Nephron (organoid): ENCODE measurements around the gene CREBL2.

Source experiments
- H3K27ac Mint-ChIP-seq, 3 experiments: 2 replicates each; pipeline ENCODE4 v1.8.0; 2020; ENCODE audit warnings: mixed read lengths in 3 of 3, mild to moderate bottlenecking in 2 of 3, moderate library complexity in 1 of 3
- H3K27me3 Mint-ChIP-seq: 2 replicates; pipeline ENCODE4 v1.8.0; 2021; ENCODE audit warnings: low read depth, mild to moderate bottlenecking, moderate library complexity, mixed read lengths
- H3K36me3 Mint-ChIP-seq: 2 replicates; pipeline ENCODE4 v1.8.0; 2020; ENCODE audit warnings: low read depth, mixed read lengths
- H3K4me1 Mint-ChIP-seq: 2 replicates; pipeline ENCODE4 v1.8.0; 2020; ENCODE audit warnings: mixed read lengths
- H3K4me3 Mint-ChIP-seq, 3 experiments: 2 replicates each; pipeline ENCODE4 v1.8.0; 2020; ENCODE audit warnings: mild to moderate bottlenecking in 3 of 3, mixed read lengths in 3 of 3, moderate library complexity in 2 of 3
- H3K9me3 Mint-ChIP-seq: 2 replicates; pipeline ENCODE4 v1.8.0; 2020; ENCODE audit warnings: mixed read lengths
- TF ChIP-seq, protein P1 (sequence below), 3 experiments: fragments of 200-600 bp; sonication (generic); IDR thresholded peaks; one replicate each; pipeline ENCODE4 v1.5.0; 2021; ENCODE audit warnings: antibody characterized with exemption in 3 of 3; ENCODE audit not compliant: unreplicated experiment in 3 of 3

The CREBL2 gene

DNA sequence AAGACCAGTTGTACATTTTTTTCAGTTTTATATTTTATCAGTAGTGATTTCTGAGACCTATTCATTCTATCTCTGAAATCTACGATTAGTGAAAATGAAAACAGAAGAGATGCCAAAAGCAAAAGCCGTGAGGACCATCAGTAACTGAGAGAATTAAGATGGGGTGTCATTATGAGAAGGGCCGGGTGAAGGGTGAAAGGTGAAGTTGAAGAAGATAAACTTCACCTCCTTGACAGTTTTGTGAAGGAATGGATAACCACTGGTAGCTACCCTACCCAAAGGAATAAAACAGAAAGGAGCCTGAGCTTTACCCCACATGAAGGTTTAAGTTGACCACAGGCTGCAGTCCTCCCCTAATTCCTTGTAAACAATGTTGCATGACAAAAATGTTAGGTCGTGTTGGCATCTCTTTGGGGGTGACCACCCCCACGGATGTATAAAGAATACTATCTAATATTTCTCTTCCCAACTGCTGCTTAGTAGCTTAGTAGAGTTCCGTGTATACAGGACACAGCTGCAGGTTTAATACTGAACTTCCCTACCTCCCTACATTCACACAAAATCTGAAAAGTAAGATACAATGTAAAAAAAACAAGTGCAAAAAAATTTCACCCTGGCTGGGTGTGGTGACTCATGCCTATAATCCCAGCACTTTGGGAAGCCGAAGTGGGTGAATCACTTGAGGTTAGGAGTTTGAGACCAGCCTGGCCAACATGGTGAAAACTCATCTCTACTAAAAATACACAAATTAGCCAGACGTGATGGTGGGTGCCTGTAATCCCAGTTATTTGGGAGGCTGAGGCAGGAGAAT is 60.4 kb downstream of the CREBL2 start:
- TF ChIP-seq, protein P1, sequence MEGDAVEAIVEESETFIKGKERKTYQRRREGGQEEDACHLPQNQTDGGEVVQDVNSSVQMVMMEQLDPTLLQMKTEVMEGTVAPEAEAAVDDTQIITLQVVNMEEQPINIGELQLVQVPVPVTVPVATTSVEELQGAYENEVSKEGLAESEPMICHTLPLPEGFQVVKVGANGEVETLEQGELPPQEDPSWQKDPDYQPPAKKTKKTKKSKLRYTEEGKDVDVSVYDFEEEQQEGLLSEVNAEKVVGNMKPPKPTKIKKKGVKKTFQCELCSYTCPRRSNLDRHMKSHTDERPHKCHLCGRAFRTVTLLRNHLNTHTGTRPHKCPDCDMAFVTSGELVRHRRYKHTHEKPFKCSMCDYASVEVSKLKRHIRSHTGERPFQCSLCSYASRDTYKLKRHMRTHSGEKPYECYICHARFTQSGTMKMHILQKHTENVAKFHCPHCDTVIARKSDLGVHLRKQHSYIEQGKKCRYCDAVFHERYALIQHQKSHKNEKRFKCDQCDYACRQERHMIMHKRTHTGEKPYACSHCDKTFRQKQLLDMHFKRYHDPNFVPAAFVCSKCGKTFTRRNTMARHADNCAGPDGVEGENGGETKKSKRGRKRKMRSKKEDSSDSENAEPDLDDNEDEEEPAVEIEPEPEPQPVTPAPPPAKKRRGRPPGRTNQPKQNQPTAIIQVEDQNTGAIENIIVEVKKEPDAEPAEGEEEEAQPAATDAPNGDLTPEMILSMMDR (IDR thresholded peaks at IDR 0.05; ENCODE audit: unreplicated experiment in 3 of 3) = no peak
- Mint-ChIP-seq H3K27me3 (no peaks in the 10 kb centered on the region), H3K27ac (no peak overlapping the region), H3K4me1 (no peaks in the 10 kb centered on the region), H3K4me3 (no peak overlapping the region), H3K36me3 (no peaks in the 10 kb centered on the region), H3K9me3 (no peaks in the 10 kb centered on the region)

DNA sequence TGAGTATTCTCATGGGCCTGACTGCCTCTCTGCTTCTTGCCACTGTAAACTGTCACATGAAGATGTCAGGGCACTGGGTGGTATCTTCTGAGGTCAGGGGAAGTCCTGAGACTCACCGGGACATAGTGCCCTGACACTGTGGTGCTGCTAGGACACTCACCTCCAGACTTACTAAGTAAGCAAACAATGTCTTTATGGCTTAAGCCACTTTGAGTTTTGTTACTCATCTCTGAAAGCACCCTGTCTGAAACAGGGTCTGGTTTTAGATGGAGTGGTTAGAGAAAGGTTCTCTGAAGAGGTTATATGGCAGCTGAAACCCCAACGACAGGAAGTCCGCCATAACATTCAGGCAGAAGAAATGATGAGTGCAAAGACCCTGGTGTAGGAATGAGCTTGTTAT is 61.6 kb downstream of the CREBL2 start:
- TF ChIP-seq, protein P1 (IDR thresholded peaks at IDR 0.05; ENCODE audit: unreplicated experiment in 3 of 3) = no peak
- Mint-ChIP-seq H3K36me3 (no peaks in the 10 kb centered on the region), H3K4me1 (no peaks in the 10 kb centered on the region), H3K27me3 (no peaks in the 10 kb centered on the region), H3K4me3 (no peak overlapping the region), H3K9me3 (no peaks in the 10 kb centered on the region), H3K27ac (no peak overlapping the region)

DNA sequence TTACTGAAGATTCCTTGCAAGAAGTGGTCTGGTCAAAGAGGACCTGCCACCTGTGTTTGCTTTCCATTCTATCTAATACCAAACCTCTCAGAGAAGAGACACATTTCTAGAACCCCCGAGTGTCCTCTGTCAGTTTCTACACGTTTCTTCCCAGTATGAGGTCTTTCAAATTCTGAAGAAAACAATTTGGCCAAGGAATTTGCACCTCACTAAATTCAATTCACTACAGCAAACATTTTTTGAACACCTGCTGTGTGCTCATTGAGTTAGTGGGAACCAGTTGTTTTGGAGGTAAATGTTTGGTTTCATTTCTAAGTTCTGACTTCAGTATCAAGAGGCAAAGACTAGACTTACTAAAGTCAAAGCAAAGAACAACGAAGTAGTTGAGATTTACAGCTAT is 64.9 kb downstream of the CREBL2 start:
- no peaks in the 10 kb centered on the region for H3K27me3 Mint-ChIP-seq
- TF ChIP-seq, protein P1 (IDR thresholded peaks at IDR 0.05; ENCODE audit: unreplicated experiment in 3 of 3) = no peak
- no peak overlapping the region for H3K27ac Mint-ChIP-seq
- H3K4me3 Mint-ChIP-seq = no peak overlapping the region
- no peaks in the 10 kb centered on the region for H3K36me3 Mint-ChIP-seq
- no peaks in the 10 kb centered on the region for H3K4me1 Mint-ChIP-seq
- no peaks in the 10 kb centered on the region for H3K9me3 Mint-ChIP-seq

DNA sequence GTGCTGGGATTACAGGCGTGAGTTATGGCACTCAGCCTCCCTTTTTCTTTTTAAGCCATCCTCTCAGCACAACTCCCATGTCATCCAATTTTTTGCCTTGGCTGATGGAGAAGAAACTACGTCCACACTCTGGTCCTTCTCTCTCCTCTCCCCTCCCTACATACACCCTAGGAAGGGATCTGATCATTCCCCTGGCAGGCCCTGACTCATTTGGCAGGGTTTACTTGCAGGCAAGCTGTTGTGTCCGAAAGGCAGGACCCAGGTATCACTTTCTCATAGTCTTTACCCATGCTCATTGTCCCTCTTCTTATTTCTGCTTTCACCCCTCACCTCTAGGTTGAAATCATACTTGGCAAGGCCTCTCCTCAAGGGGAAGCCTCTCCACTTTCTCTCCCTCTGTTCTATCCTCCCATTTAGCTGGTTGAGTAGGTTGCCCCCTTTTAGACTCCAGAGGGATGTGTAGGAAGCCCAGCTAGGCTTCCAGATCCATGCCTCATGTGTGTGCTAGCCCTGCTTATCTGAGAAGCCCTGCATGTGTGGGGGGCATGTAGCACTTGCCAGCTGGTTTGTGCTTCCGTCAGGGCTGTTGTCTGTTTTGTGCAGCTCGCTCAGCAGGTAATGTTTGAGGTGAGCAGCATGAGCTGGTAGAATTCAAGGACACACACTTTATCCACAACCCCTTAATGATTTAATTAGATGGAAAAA is 69.5 kb downstream of the CREBL2 start:
- H3K36me3 Mint-ChIP-seq = no peaks in the 10 kb centered on the region
- TF ChIP-seq, protein P1 (IDR thresholded peaks at IDR 0.05; ENCODE audit: unreplicated experiment in 3 of 3) = no peak
- peaks cover 5% of the 10 kb centered on the region for H3K4me1 Mint-ChIP-seq
- no peak overlapping the region for H3K4me3 Mint-ChIP-seq
- H3K27me3 Mint-ChIP-seq = no peaks in the 10 kb centered on the region
- H3K27ac Mint-ChIP-seq = no peak overlapping the region
- no peaks in the 10 kb centered on the region for H3K9me3 Mint-ChIP-seq

DNA sequence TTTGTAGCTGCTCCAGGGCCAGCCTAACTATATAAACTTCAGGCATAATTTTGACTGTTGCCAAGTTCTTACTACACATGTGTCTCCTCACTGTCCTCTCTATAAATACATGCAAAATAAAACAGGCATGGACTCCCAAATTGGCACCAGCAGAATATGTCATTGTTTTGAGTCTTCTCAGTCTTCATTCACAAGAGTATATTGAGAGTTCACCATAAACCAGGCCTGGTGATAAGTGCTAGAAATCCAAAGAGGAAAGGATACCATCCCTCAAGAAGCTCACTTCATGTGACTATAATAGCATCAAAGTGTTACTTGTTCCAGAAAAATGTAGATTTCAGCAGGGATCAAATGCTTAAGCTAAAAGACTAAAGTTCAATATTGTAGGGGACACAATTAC is 70.6 kb downstream of the CREBL2 start:
- Mint-ChIP-seq H3K36me3 (no peaks in the 10 kb centered on the region), H3K4me1 (peaks cover 7% of the 10 kb centered on the region), H3K4me3 (no peak overlapping the region), H3K9me3 (no peaks in the 10 kb centered on the region), H3K27me3 (no peaks in the 10 kb centered on the region), H3K27ac (no peak overlapping the region)
- TF ChIP-seq, protein P1 (IDR thresholded peaks at IDR 0.05; ENCODE audit: unreplicated experiment in 3 of 3) = no peak
